HL-60 (cell line): ENCODE measurements around the gene OGFOD3.

Source experiments
- CTCF ChIP-seq: IDR thresholded peaks from one replicate; pipeline ENCODE4 v1.5.1; 2011; ENCODE audit warnings: low read length, control low read depth, inconsistent platforms; ENCODE audit not compliant: insufficient read depth
- POLR2AphosphoS5 ChIP-seq: IDR thresholded peaks from 2 replicates; pipeline ENCODE4 v1.6.1; 2012; ENCODE audit warnings: low read depth
- SPI1 ChIP-seq: IDR thresholded peaks from 2 replicates; pipeline ENCODE4 v1.6.1; 2012; ENCODE audit warnings: low read depth, mild to moderate bottlenecking, borderline replicate concordance
- TF ChIP-seq, protein P1 (sequence below): IDR thresholded peaks from 2 replicates; pipeline ENCODE4 v1.6.1; 2012; ENCODE audit warnings: low read depth; ENCODE audit not compliant: insufficient replicate concordance

DNA sequence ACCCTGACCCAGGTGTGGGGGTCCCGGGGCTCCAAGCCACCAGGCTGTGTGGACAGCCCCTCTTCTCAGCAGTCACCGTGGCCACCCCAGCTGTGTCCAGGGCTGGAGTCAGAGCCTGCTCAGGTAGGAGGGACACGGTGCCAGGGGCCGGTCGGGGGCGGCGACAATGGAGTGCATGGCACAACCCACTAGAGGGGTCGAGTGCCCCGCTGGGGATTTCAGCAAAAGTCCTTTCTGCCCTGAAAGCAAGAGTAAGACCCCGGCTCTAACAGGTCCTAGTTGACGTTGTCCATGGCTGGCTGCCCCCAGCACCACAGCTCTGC lies 35.5 kb downstream of the OGFOD3 start:
- TF ChIP-seq CTCF: no peak
- TF ChIP-seq, protein P1, sequence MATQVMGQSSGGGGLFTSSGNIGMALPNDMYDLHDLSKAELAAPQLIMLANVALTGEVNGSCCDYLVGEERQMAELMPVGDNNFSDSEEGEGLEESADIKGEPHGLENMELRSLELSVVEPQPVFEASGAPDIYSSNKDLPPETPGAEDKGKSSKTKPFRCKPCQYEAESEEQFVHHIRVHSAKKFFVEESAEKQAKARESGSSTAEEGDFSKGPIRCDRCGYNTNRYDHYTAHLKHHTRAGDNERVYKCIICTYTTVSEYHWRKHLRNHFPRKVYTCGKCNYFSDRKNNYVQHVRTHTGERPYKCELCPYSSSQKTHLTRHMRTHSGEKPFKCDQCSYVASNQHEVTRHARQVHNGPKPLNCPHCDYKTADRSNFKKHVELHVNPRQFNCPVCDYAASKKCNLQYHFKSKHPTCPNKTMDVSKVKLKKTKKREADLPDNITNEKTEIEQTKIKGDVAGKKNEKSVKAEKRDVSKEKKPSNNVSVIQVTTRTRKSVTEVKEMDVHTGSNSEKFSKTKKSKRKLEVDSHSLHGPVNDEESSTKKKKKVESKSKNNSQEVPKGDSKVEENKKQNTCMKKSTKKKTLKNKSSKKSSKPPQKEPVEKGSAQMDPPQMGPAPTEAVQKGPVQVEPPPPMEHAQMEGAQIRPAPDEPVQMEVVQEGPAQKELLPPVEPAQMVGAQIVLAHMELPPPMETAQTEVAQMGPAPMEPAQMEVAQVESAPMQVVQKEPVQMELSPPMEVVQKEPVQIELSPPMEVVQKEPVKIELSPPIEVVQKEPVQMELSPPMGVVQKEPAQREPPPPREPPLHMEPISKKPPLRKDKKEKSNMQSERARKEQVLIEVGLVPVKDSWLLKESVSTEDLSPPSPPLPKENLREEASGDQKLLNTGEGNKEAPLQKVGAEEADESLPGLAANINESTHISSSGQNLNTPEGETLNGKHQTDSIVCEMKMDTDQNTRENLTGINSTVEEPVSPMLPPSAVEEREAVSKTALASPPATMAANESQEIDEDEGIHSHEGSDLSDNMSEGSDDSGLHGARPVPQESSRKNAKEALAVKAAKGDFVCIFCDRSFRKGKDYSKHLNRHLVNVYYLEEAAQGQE: no peak
- no peak for TF ChIP-seq POLR2AphosphoS5
- no peak for TF ChIP-seq SPI1
